NCI-H1048 (cell line): Measurements from ENCODE around the gene WDR73.
"Not testable (repeated sequence)": the region's sequence is repeated elsewhere in the genome, so short reads cannot be mapped to it uniquely, and the experiment has no call there.

Source experiments
- DNase-seq: peaks from one replicate; lab custom pipeline; 2025; lab: John Stamatoyannopoulos, UW

Gene WDR73

DNA sequence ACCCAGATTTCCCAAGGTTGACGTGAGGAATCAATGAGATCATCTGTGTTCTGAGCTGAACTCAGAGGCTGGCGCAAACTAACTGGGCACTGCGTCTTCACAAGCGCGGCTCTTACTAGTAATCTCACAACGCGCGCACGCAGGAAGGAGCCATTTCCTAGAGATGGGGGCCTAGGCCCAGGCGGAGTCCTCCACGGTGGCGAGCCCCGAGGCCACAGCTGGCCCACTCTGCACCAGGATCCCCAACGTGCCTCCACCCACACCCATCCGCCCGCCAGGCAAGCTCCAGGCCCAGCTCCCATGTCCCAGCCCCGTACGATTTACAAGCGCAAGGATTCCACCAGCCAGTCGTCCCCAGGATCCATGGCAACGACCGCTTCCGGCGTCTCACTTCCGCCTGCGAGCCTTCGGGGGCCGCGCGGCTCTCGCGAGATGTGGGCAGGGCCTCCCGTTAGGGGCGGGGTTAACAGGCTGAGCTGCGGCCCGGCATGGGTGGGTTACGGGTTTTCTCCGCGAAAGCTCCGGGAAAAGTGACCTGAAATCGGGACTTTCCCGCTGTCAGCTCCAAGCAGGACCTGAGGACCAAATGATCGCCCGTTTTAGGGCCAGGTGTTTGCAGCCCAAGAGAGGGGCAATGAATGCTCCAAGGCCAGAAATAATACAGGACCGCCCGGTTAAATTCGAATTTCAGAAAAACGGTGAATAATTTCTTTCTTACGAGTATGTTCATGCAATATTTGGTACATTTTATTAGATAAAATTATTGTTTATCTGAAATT, at the start of gene WDR73:
TSS of gene WDR73 (minus strand) at position 374 of the 779 bp plus-strand sequence. CDS start at position 365, 9 bp downstream.
- peak; percentile 91 for DNase-seq

- DNase-seq, result no peak
Measured at GRCh38 chr15:84703808-84704207, 49.7 kb upstream of the WDR73 start.

DNA sequence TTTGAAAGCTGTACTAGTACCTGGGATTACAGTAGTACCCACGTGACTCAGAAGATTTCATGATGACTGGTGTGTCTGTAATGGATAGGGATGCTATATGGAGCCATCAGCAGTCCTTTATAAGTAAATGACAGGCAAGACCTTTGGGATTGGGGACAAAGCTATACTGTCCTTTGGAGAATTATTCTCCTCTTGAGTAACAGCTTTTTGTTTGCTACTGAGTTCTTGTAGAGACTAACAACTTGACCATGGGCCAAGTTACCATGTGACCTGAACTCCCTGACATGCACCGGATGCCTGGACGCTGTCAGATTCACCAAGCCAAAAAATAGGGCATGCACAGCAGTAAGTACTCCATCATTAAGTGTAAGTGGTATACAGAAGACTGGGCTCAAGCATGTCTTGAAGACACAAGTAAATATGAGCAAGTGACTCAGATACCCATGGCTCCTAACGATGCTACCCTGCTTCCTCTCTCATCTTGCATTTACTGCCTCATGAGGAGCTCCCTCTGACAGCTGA, 48.9 kb upstream of the WDR73 start:
- no peak for DNase-seq

GRCh38 chr15:84699538-84700191, 45.6 kb upstream of the WDR73 start:
- DNase-seq, result no peak

DNA sequence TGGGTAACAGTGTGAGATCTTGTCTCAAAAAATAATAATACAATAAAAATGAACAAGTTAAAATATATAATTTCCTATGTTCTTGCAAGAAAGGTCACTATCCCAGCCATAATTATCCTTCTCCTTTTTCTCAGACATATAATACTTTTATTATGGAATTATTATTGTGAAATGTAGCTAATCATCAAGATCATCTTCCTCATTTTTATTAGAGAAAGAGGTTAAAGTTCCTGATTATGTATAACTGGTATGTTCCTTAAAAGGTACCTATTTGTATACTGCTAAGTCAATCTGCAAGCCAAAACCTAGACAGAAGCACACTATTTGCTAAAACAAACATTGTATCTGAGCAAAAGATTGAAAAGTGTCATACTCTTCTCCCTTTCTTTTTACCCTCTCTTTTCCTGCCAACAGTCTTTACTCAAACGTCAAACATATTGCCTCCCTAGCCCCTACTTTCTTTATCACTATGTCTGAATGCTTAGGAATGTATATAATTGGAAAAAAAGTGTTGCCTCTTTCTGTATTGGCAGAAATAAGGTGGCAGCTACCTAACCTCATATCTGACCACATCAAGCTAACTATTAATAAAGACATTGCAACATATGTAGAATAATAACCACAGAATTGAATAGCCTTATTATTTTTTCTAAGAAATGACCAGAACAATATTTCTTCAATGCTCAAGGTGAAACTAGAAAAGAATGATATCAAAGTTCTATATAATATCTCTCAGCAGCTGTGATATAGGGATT, 43.3 kb upstream of the WDR73 start:
- no peak for DNase-seq

- DNase-seq, result no peak
Measured at GRCh38 chr15:84696757-84697156, 42.7 kb upstream of the WDR73 start.

DNA sequence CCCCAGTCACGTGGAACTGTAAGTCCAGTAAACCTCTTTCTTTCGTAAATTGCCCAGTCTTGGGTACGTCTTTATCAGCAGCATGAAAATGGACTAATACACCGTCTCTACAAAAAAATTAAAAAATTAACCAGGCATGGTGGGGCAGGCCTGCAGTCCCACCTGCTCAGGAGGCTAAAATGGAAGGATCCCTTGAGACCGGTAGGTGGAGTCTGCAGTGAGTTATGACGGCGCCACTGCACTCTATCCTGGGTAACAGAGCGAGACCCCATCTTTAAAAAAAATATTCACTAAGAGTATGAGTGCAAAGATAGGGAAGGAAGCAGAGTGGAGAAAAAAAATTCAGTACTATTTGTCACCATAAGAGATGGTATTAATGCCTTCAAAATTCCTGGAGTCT, 36.3 kb upstream of the WDR73 start:
- DNase-seq, result no peak

GRCh38 chr15:84689858-84690257, 35.8 kb upstream of the WDR73 start:
- DNase-seq, result no peak

GRCh38 chr15:84686446-84686845, 32.4 kb upstream of the WDR73 start:
- DNase-seq, result not testable (repeated sequence)

GRCh38 chr15:84685304-84685703, 31.2 kb upstream of the WDR73 start:
- no peak for DNase-seq

GRCh38 chr15:84684092-84684491, 30.0 kb upstream of the WDR73 start:
- DNase-seq, result no peak

DNA sequence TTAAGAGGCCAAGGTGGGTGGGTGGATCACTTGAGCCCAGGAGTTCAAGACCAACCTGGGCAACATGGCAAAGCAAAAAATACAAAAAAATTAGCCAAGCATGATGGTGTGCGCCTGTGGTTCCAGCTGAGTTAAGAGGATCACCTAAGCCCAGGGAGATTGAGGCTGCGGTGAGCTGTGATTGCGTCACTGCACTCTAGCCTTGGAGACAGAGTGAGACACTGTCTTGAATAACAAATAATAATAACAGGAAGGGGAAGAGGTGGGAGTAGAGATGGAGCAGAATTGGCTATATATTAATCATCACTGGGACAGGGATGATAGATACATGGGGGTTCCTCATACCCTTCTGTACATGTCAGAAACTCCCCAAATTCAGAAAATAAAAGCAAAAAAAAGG, 27.7 kb upstream of the WDR73 start:
- DNase-seq, result no peak

DNA sequence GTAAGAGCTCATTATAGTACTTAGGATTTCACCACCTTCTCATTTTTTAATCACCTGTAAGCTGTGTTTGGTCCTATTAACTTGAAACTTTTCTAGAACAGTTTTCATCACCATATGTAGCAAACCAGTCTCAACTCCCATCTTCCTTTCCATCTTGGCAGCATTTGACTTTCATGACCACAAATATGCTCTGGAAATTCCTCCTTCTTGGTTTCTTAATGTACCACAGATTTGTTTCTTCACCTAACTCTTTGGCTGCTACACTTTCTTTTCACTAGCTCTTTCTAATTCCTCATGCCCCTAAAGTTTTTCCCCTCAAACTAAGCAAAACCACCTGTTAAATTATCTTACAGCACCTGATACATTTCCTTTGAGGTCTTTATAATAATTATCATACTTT, 17.1 kb upstream of the WDR73 start:
- DNase-seq, result no peak

DNA sequence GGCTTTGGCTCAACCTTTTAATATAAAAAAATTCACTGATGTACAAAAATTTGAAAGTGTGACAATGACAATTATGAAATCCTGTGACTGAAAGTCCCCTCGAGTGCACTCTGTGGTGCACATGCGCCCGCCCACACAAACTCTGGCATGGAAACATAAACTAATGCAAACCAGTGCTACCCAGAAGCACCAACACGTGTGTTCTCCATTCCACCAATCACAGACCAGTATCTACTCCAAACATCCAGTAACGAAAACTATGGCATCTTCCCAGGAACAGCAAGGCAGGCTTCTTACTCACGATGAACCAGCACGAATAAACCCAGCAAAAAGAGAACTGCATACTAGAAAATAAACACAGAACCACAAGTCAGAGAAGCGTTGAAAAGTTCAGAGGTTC, 15.6 kb upstream of the WDR73 start:
- no peak for DNase-seq

DNA sequence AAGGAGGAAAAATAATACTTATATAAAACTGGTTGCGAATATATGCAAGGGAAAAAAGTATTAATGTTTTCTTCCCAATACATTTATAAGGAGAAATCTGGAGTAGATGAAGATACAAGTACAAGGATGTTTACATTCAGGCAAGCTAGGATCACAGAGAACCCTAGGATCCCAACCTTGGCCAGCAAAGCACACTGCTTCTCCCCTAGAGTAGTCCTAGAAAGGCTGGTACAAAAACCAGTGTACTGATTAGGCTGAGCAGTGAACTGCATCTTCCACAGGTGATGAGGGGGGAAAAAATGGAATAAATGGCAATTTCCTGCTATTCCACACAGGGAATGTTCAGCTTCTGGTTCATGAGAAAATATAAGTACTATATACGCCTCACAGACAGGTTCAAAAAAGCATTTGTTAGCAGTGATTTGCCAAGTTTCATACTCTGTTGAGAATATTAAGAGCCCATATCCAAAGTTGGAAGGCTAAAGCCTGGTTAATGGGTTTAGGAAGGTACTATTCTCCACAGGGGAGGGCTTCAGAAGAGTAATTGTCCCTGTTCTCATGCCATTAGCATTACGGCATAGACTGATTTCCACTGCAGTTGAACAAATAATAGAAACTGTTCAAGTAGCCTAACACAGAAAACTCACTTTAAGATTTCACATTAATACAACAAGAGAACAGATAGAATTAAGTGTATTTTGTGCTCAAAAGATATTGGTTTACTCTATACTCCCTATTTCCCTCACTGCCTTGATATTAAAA, 14.3 kb upstream of the WDR73 start:
- no peak for DNase-seq

DNA sequence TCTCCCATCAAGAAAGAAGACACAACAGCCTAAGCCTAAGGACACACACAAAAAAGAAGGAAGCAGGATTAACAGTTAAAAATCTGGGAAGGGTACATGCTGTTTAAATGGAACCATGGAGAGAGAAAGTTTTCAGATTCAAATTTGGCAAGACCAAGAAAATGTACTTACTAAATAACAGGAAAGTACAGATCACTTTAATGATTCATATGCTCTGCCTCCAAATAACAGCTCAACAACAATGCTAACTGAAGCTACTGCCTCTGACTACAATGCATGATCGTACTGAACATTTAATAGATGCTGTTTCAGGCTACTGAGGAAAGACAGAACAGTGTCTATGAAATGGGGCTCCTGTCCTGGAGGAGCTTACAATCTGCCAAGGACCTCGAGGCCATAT, 12.3 kb upstream of the WDR73 start:
- DNase-seq, result no peak

GRCh38 chr15:84661001-84661400, 6.9 kb upstream of the WDR73 start:
- no peak for DNase-seq

DNA sequence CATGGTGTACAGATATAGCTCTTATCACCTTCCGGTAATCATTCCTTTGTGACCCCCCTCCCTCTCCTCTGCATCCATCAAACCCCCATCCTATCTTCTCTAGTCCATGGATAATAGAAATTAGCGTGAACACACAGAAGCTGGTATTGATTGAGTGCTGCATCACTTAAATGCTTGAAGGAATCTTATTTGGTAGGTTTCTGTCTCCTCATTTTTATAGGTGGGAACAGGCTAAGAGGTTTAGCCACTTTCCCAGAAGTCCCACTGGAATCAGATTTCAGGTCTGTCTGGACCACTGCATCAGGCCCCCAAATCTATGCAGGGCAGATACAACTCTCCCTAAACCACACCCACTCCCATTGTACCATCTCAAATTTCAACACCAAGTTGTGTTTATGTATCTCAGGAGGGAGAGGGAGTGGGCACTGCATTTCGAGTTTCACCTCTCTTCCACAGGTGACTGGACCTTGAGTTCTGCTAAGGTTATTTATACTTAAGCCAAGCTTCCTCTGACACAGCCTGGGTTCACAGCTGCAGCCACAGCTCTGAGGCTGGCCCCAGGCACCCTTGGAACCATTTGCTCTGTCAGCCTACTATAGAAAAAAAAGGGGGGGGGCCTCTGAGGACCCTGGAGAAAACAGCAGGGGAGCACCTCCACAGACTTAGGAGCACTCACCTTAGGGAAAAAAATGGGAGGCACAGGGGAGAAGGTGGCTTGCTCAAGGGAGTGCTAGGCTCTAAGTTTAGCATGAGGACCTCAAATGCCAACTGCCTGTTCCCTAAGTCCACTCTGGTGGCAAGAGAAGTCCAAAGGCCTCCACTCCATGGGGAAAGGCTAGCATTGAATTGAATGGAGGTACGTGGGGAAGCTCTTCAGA, 6.1 kb upstream of the WDR73 start:
- DNase-seq, result no peak

GRCh38 chr15:84658788-84659411, 4.8 kb upstream of the WDR73 start:
- DNase-seq, result no peak

DNA sequence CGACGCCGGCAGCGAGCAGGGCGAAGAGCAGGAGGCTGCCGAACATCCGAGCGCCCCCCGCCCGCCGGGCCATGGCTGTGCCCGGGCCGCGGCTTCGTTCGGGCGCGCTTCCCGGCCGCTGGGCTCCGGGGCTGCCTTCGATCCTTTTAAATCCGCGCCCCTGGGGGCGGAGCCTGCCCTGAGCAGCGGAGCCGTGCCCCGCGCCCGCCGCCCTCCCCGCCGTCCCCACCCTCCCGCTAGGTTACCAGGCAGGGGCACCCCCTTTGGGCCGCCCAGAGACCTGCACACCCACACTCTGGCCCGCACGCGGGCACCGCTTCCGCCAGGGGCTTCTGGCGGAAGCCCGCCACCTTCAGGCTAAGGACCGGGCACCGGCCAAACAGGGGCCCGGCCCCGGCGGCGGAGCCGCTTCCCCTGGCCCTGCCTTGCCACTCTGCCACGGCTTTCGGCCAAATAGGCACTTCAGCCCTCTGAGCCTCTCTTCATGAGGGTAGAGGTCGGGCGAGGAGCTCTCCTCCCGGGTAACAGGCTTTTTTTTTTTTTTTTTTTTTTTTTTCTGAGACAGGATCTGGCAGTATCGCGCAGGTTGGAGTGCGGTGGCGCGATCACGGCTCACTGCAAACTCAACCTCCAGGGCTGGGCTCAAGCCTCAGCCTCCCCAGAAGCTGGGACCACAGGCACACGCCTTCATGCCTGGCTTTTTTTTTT, 4.2 kb upstream of the WDR73 start, which contains the start of gene NMB:
TSS of gene NMB (minus strand) at position 120 of the 708 bp plus-strand sequence. CDS start at position 73, 47 bp downstream.
- peak; percentile 42 for DNase-seq
